HG03280 (cell line): ENCODE data around the gene PTPN2.
"Not testable (repeated sequence)": the region's sequence is repeated elsewhere in the genome, so short reads cannot be mapped to it uniquely, and the experiment has no call there.

ENCODE experiments used
- ATAC-seq: cut with Tn5 transposase; IDR thresholded peaks from one replicate; pipeline ENCODE4 v1.9.1; 2021; ENCODE audit warnings: mild to moderate bottlenecking, moderate library complexity; ENCODE audit not compliant: unreplicated experiment

The PTPN2 gene

GRCh38 chr18:12895014-12895413, 11.0 kb upstream of the PTPN2 start:
- no peak for ATAC-seq

GRCh38 chr18:12891561-12891960, 7.5 kb upstream of the PTPN2 start:
- ATAC-seq: no peak

- ATAC-seq: no peak
Observed at GRCh38 chr18:12890964-12891363, 6.9 kb upstream of the PTPN2 start.

GRCh38 chr18:12886498-12887126, 2.6 kb upstream of the PTPN2 start:
- no peak for ATAC-seq

GRCh38 chr18:12885500-12885899, 1.5 kb upstream of the PTPN2 start:
- ATAC-seq: no peak

GRCh38 chr18:12884406-12885323, 628 bp upstream of the PTPN2 start:
- no peak for ATAC-seq

- ATAC-seq: peak; percentile 15
Observed at GRCh38 chr18:12883372-12883683, 709 bp downstream of the PTPN2 start.

GRCh38 chr18:12882453-12883371, 1.3 kb downstream of the PTPN2 start:
- ATAC-seq: no peak

GRCh38 chr18:12880541-12880910, 3.5 kb downstream of the PTPN2 start:
- ATAC-seq: no peak

- ATAC-seq: no peak
Observed at GRCh38 chr18:12879840-12880540, 4.0 kb downstream of the PTPN2 start.

- ATAC-seq: not testable (repeated sequence)
Observed at GRCh38 chr18:12874992-12875391, 9.0 kb downstream of the PTPN2 start.

GRCh38 chr18:12873961-12874567, 10.0 kb downstream of the PTPN2 start:
- not testable (repeated sequence) for ATAC-seq

GRCh38 chr18:12872408-12872807, 11.6 kb downstream of the PTPN2 start:
- ATAC-seq: no peak

- no peak for ATAC-seq
Observed at GRCh38 chr18:12868576-12868975, 15.5 kb downstream of the PTPN2 start.

GRCh38 chr18:12867441-12868123, 16.5 kb downstream of the PTPN2 start:
- peak; percentile 77 for ATAC-seq

- no peak for ATAC-seq
Observed at GRCh38 chr18:12863687-12864216, 20.3 kb downstream of the PTPN2 start.

GRCh38 chr18:12862874-12863482, 21.1 kb downstream of the PTPN2 start:
- no peak for ATAC-seq

- ATAC-seq: no peak
Observed at GRCh38 chr18:12862467-12862866, 21.6 kb downstream of the PTPN2 start.

GRCh38 chr18:12861637-12862036, 22.4 kb downstream of the PTPN2 start:
- no peak for ATAC-seq
